Measurements from ENCODE around the gene TGFBR2.

DNA sequence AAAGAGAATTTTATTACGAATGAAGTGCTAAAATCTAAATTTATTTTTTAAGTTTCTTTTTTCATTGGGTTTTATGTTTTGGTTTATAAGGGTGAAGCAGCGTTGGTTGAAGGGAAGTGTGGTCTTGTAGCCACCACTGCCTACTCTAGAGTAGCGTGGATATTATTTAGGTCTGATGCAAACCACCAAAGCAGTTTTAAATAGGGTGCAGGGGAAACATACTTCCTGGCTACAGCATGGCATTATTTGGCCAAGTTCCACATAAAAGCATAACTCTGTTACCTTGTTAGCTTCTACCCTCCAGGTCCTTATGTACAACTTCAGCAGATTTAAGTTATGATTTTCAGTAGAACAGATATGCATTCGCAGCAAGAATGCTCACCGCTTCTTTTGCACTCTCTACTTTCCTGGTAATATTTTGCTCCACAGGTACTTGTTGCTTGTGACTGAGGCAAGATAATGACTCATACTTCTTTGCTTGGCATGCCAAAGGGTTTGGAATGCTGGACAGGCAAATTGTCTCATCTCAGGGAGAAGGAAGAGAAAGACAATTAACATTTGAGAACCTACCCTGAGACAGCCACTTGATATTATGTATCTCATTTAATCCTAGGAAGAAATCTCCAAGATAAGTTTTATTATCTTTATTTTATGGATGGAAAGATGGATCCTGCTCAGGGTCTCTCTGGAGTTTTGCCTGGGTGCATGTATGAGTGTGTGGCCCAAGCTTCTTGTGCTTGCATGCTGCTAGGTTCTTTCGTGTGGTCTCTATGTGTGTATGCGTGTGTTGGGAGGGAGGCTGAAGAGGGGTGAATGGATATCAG lies 5.4 kb downstream of the TGFBR2 start:
- TF ChIP-seq YY1 (IDR thresholded peaks at IDR 0.05; ENCODE audit: low read depth) (no peak), TAF1 (IDR thresholded peaks at IDR 0.05; ENCODE audit: low read depth) (no peak), EGR1 (IDR thresholded peaks at IDR 0.05) (no peak), EP300 (IDR thresholded peaks at IDR 0.05; ENCODE audit: borderline replicate concordance) (no peak), RAD21 (IDR thresholded peaks at IDR 0.05; ENCODE audit: low read depth) (no peak), CREB1 (IDR thresholded peaks at IDR 0.05; ENCODE audit: low read depth) (no peak), ZBTB7A (IDR thresholded peaks at IDR 0.05; ENCODE audit: low read depth) (no peak), FOXM1 (IDR thresholded peaks at IDR 0.05; ENCODE audit: borderline replicate concordance, low read depth) (no peak)
- TF ChIP-seq, protein P1, sequence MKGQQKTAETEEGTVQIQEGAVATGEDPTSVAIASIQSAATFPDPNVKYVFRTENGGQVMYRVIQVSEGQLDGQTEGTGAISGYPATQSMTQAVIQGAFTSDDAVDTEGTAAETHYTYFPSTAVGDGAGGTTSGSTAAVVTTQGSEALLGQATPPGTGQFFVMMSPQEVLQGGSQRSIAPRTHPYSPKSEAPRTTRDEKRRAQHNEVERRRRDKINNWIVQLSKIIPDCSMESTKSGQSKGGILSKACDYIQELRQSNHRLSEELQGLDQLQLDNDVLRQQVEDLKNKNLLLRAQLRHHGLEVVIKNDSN (IDR thresholded peaks at IDR 0.05): no peak
- TF ChIP-seq, protein P2, sequence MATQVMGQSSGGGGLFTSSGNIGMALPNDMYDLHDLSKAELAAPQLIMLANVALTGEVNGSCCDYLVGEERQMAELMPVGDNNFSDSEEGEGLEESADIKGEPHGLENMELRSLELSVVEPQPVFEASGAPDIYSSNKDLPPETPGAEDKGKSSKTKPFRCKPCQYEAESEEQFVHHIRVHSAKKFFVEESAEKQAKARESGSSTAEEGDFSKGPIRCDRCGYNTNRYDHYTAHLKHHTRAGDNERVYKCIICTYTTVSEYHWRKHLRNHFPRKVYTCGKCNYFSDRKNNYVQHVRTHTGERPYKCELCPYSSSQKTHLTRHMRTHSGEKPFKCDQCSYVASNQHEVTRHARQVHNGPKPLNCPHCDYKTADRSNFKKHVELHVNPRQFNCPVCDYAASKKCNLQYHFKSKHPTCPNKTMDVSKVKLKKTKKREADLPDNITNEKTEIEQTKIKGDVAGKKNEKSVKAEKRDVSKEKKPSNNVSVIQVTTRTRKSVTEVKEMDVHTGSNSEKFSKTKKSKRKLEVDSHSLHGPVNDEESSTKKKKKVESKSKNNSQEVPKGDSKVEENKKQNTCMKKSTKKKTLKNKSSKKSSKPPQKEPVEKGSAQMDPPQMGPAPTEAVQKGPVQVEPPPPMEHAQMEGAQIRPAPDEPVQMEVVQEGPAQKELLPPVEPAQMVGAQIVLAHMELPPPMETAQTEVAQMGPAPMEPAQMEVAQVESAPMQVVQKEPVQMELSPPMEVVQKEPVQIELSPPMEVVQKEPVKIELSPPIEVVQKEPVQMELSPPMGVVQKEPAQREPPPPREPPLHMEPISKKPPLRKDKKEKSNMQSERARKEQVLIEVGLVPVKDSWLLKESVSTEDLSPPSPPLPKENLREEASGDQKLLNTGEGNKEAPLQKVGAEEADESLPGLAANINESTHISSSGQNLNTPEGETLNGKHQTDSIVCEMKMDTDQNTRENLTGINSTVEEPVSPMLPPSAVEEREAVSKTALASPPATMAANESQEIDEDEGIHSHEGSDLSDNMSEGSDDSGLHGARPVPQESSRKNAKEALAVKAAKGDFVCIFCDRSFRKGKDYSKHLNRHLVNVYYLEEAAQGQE (IDR thresholded peaks at IDR 0.05; ENCODE audit: low read depth): no peak
- TF ChIP-seq, protein P3, sequence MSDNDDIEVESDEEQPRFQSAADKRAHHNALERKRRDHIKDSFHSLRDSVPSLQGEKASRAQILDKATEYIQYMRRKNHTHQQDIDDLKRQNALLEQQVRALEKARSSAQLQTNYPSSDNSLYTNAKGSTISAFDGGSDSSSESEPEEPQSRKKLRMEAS (IDR thresholded peaks at IDR 0.05): no peak
